Vagina (tissue), 2 donors: Measurements from ENCODE around the gene ZNF641.
A peak's percentile ranks its signal among the peaks of the same experiment; 100 is the strongest.

Experiments
- POLR2A ChIP-seq, 2 donors: fragments of 450-650 bp; IDR thresholded peaks; one replicate each; pipeline ENCODE4 v1.6.1; 2017; ENCODE audit warnings: antibody characterized with exemption in 2 of 2, mild to moderate bottlenecking in 2 of 2, moderate library complexity in 2 of 2
- POLR2AphosphoS5 ChIP-seq, 2 donors: sonication (generic); formaldehyde crosslinking; IDR thresholded peaks; one replicate each; pipeline ENCODE4 v1.9.0; 2017; ENCODE audit warnings: antibody characterized with exemption in 2 of 2, mild to moderate bottlenecking in 2 of 2, low read depth in 1 of 2; ENCODE audit not compliant: insufficient read depth in 1 of 2
- TF ChIP-seq, protein P1 (sequence below), 3 experiments: fragments of 450-650 bp in 2 of 3; fragments of 200-600 bp in 1 of 3; sonication (generic) in 1 of 3; IDR thresholded peaks; one replicate each; pipeline ENCODE4 v1.5.1; 2017 to 2019; ENCODE audit warnings: antibody characterized with exemption in 3 of 3, mild to moderate bottlenecking in 2 of 3, moderate library complexity in 2 of 3

- TF ChIP-seq POLR2A (IDR thresholded peaks at IDR 0.05) (no peak), POLR2AphosphoS5 (IDR thresholded peaks at IDR 0.05; ENCODE audit: insufficient read depth in 1 of 2, low read depth in 1 of 2) (peak; percentile 9 to 47)
- TF ChIP-seq, protein P1, sequence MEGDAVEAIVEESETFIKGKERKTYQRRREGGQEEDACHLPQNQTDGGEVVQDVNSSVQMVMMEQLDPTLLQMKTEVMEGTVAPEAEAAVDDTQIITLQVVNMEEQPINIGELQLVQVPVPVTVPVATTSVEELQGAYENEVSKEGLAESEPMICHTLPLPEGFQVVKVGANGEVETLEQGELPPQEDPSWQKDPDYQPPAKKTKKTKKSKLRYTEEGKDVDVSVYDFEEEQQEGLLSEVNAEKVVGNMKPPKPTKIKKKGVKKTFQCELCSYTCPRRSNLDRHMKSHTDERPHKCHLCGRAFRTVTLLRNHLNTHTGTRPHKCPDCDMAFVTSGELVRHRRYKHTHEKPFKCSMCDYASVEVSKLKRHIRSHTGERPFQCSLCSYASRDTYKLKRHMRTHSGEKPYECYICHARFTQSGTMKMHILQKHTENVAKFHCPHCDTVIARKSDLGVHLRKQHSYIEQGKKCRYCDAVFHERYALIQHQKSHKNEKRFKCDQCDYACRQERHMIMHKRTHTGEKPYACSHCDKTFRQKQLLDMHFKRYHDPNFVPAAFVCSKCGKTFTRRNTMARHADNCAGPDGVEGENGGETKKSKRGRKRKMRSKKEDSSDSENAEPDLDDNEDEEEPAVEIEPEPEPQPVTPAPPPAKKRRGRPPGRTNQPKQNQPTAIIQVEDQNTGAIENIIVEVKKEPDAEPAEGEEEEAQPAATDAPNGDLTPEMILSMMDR (IDR thresholded peaks at IDR 0.05), result no peak
Observed at GRCh38 chr12:48351022-48351708, 446 bp upstream of the ZNF641 start.
